GM15510 (cell line): ENCODE measurements around the gene PROB1.
A peak's percentile ranks its signal among the peaks of the same experiment; 100 is the strongest.

ENCODE experiments used
- POLR2A ChIP-seq: IDR thresholded peaks from 3 replicates; pipeline ENCODE4 v1.6.1; 2011; ENCODE audit warnings: borderline replicate concordance; ENCODE audit not compliant: insufficient read length; ENCODE audit errors: extremely low read depth

The PROB1 gene

GRCh38 chr5:139394654-139395566, at the start of gene PROB1:
TSS of gene PROB1 (minus strand) at chr5:139395104. CDS start at chr5:139395081, 23 bp downstream.
- TF ChIP-seq POLR2A: peak; percentile 17

GRCh38 chr5:139443831-139444453, 49.0 kb upstream of the PROB1 start:
- no peak for TF ChIP-seq POLR2A

DNA sequence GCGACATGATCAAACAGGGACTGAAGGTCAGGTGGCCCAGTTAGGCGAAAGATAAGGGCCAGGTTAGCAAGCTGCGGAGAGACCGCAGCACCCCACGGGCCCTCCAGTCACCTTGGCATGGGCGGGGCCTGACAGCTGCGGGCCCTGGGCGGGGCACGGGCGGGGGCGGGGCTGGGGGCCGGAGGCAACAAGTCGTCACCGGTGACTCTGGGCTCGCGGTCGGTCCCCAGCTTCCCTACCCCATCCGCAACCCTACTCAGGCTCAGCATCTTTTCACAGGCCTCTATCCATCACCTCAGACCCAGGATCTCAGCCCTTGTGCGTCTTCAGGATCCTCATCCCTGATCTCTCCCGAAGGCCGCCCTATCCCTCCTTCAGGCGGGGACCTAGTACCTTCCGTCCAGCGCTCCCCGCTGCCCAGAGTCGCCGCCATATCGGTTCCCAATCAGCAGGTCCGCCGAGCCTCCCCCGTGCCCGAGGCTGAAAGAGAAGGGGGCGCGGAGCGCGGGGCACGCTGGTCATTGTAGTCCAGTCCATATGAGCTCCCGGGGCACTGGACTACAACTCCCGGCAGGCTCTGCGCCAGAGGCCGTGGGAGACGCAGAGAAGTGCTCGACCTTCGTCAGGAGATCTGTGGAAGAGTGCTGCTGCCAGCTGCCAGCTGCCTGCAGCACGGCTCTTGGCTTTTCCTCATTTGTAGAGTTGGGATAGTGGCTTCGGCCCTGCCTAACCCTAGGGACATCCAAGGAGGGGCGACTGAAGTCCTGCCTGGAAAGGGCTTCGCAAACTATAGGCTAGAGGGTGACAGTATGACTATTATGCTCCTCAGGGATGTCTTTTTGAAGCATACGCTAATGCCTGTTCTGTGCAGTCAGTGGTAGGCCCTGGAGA, 44.4 kb upstream of the PROB1 start, which contains the start of gene DNAJC18:
Gene DNAJC18, minus strand, starts transcription at position 513 of the 891 bp plus-strand sequence. Its CDS starts 80 bp downstream, at position 433.
- TF ChIP-seq POLR2A: peak; percentile 55

GRCh38 chr5:139438707-139439012, 43.8 kb upstream of the PROB1 start:
- TF ChIP-seq POLR2A: no peak

GRCh38 chr5:139435676-139436075, 40.8 kb upstream of the PROB1 start:
- no peak for TF ChIP-seq POLR2A

DNA sequence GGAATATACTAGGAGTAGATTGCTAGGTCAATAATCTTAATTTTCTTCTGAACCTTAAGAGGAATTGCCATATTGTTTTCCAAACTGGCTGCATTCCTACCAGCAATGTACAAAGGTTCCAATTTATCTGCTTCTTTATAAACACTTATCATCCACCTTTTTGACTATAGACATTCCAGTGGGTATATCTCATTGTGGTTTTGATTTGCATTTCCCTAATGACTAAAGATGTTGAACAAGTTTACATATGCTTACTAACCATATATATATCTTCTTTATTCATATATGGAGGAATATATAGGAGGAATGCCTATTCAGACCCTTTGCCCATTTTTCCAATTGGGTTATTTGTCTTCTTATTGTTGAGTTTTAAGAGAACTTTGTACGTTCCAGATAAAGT, 36.8 kb upstream of the PROB1 start:
- TF ChIP-seq POLR2A: no peak

DNA sequence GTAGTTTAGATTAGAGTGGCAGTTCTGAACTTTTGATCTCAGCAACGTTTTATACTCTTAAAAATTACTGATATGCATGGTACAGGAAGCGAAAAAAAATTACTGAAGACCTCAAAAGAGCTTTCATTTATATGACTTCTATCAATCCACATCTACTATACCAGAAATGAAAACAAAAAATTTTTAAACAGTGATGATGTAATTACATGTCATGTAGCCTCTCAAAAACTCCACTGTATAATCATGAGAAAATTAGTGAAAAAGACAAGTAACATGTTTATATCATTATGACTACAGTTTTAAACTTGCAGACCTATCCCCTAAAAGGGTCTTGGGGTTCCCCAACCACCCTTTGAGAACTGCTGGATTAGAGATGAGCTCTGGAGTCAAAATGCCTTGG, 35.1 kb upstream of the PROB1 start:
- TF ChIP-seq POLR2A: no peak

DNA sequence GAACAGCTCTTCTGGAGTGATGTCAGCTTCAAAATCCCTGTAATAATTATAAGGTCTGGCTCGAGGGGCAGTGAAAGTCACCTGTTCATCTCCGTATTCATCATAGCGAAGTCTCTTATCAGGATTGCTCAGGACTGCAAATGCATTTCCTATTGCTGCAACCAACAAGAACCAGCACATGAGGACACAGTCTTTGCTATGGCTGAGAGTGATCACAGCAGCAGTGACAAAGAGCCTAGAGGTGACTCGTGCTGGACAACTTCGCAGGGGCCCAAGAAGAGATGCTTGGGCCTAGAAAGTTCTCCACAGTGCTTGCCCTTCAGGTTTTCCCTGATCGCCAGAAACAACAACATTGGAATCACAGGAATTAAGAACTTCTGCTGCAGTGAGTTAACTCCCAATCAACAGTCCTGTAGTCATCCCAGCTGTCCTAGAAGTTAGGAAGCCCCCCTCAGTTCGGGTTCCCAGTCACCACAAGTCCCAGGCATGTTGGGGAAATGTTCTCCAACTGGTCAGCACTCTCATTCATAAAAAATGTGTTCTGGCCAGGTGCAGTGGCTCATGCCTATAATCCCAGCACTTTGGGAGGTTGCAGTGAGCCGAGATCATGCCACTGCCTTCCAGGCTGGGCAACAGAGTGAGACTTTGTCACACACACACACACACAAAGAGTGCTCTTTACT, 31.4 kb upstream of the PROB1 start:
- TF ChIP-seq POLR2A: no peak

DNA sequence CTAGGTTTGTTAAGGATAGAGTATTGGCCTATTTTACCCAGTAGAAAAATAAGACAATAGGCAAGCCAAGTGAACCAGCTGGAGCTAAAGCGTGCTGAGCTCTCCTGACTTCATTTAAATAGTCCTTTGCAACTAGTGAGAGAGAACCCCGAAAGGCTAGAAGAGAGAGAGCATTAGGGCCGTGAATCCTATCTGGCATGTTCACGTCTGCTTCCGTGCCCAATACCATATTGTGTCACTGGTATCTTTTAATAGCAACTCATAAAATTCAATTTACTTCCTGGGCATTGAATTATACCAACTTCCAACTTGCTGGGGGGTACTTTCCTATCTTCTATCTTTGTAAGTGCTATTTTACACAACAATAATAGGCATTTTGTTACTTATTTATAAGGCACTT, 30.6 kb upstream of the PROB1 start:
- no peak for TF ChIP-seq POLR2A

GRCh38 chr5:139422307-139422893, 27.5 kb upstream of the PROB1 start:
- TF ChIP-seq POLR2A: no peak

- no peak for TF ChIP-seq POLR2A
Measured at GRCh38 chr5:139419226-139420192, 24.6 kb upstream of the PROB1 start.

- TF ChIP-seq POLR2A: no peak
Measured at GRCh38 chr5:139418793-139419192, 23.9 kb upstream of the PROB1 start.

- TF ChIP-seq POLR2A: no peak
Measured at GRCh38 chr5:139417214-139417613, 22.3 kb upstream of the PROB1 start.
